Stimulated activated naive CD4-positive, alpha-beta T cell treated with Interleukin-2 at 50 U/mL for 16 hours (primary cell): ENCODE results near the gene IL18BP.

Experiments
- DNase-seq: peaks from one replicate; lab custom pipeline; 2025; lab: John Stamatoyannopoulos, UW

Gene IL18BP

GRCh38 chr11:72012897-72013721, 14.4 kb downstream of the IL18BP start:
- no peak for DNase-seq

- no peak for DNase-seq
Measured at GRCh38 chr11:72013765-72014711, 15.3 kb downstream of the IL18BP start.

- no peak for DNase-seq
Measured at GRCh38 chr11:72014761-72015320, 16.1 kb downstream of the IL18BP start.

- no peak for DNase-seq
Measured at GRCh38 chr11:72015511-72016061, 16.9 kb downstream of the IL18BP start.

- no peak for DNase-seq
Measured at GRCh38 chr11:72018171-72018570, 19.5 kb downstream of the IL18BP start.

GRCh38 chr11:72023335-72023734, 24.6 kb downstream of the IL18BP start:
- no peak for DNase-seq

GRCh38 chr11:72024069-72024754, 25.5 kb downstream of the IL18BP start:
- DNase-seq, result no peak

GRCh38 chr11:72026090-72026489, 27.4 kb downstream of the IL18BP start:
- no peak for DNase-seq

GRCh38 chr11:72030472-72031045, 31.9 kb downstream of the IL18BP start:
- no peak for DNase-seq

GRCh38 chr11:72036687-72037086, 38.0 kb downstream of the IL18BP start:
- no peak for DNase-seq

GRCh38 chr11:72037554-72038311, 39.0 kb downstream of the IL18BP start:
- no peak for DNase-seq

- DNase-seq, result no peak
Measured at GRCh38 chr11:72038491-72038890, 39.8 kb downstream of the IL18BP start.

- DNase-seq, result no peak
Measured at GRCh38 chr11:72039031-72039855, 40.5 kb downstream of the IL18BP start.

GRCh38 chr11:72039856-72040401, 41.2 kb downstream of the IL18BP start:
- no peak for DNase-seq

- DNase-seq, result peak; percentile 69
Measured at GRCh38 chr11:72040491-72041363, 42.0 kb downstream of the IL18BP start.

- peak; percentile 40 for DNase-seq
Measured at GRCh38 chr11:72041364-72042063, 42.8 kb downstream of the IL18BP start.

- no peak for DNase-seq
Measured at GRCh38 chr11:72042064-72042745, 43.5 kb downstream of the IL18BP start.
